AG04449 (cell line): Measurements from ENCODE around the gene PARP14.

Experiments used
- CTCF ChIA-PET: fragments of 350-600 bp; formaldehyde crosslinking; extraction: SDS; loops from one replicate; lab custom pipeline; 2021; ENCODE audit warnings: antibody characterized with exemption; lab: Yijun Ruan, JAX
- POLR2A ChIA-PET: fragments of 400-600, 350-600 bp; formaldehyde crosslinking; extraction: SDS; loops from one replicate; lab custom pipeline; 2020; ENCODE audit warnings: antibody characterized with exemption, inconsistent platforms; lab: Yijun Ruan, JAX
- DNase-seq: peaks from one replicate; pipeline ENCODE4 v3.0.0-alpha.2; 2010; ENCODE audit warnings: low read depth, low spot score
- H3K4me3 ChIP-seq: 2 replicates; pipeline ENCODE4 v1.5.1; 2011; ENCODE audit warnings: low read depth, mild to moderate bottlenecking, control low read depth, low read length
- TF ChIP-seq, protein P1 (sequence below): IDR thresholded peaks from one replicate; pipeline ENCODE4 v1.5.1; 2011; ENCODE audit warnings: mild to moderate bottlenecking, moderate library complexity, low read length, control low read depth, inconsistent platforms; ENCODE audit not compliant: insufficient read depth; ENCODE audit errors: missing control alignments

Gene PARP14

GRCh38 chr3:122773944-122774509, 93.4 kb downstream of the PARP14 start:
- no peak overlapping the region for H3K4me3 ChIP-seq
- ChIA-PET CTCF (interaction anchor here (1.1 to 1.8 kb wide), 6 partner anchors 11 to 39 kb away, joined by 3 to 7 read pairs (median 4); no protein-coding TSS in a partner anchor), POLR2A (no interaction called here)
- TF ChIP-seq, protein P1, sequence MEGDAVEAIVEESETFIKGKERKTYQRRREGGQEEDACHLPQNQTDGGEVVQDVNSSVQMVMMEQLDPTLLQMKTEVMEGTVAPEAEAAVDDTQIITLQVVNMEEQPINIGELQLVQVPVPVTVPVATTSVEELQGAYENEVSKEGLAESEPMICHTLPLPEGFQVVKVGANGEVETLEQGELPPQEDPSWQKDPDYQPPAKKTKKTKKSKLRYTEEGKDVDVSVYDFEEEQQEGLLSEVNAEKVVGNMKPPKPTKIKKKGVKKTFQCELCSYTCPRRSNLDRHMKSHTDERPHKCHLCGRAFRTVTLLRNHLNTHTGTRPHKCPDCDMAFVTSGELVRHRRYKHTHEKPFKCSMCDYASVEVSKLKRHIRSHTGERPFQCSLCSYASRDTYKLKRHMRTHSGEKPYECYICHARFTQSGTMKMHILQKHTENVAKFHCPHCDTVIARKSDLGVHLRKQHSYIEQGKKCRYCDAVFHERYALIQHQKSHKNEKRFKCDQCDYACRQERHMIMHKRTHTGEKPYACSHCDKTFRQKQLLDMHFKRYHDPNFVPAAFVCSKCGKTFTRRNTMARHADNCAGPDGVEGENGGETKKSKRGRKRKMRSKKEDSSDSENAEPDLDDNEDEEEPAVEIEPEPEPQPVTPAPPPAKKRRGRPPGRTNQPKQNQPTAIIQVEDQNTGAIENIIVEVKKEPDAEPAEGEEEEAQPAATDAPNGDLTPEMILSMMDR, result no peak
- DNase-seq, result no peak

DNA sequence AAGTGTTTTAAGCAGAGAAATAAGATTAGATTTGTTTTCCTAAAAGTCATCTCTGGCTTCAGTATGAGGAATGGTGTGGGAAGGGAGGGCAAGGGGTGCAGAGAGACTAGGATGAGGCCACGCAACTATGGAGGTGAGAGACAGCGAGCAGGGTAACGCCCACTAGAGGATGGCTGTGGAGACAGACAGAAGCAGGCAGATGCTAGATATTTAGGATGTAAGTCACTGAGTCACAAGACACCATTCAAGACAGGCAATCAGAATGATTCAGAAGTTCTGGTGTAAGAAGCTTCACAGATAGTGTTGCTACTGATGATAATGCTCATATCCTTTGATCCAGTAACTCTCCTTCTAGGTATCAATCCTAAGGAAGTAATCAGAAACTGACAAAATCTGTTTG, 93.9 kb downstream of the PARP14 start:
- DNase-seq, result no peak
- no peak overlapping the region for H3K4me3 ChIP-seq
- ChIA-PET POLR2A (no interaction called here), CTCF (interaction anchor here (1.1 to 1.8 kb wide), 6 partner anchors 10 to 38 kb away, joined by 3 to 7 read pairs (median 4); no protein-coding TSS in a partner anchor)
- TF ChIP-seq, protein P1, result no peak

GRCh38 chr3:122776675-122777468, 96.2 kb downstream of the PARP14 start:
- TF ChIP-seq, protein P1, result no peak
- no peak for DNase-seq
- ChIA-PET CTCF (no interaction called here), POLR2A (no interaction called here)
- H3K4me3 ChIP-seq, result no peak overlapping the region

DNA sequence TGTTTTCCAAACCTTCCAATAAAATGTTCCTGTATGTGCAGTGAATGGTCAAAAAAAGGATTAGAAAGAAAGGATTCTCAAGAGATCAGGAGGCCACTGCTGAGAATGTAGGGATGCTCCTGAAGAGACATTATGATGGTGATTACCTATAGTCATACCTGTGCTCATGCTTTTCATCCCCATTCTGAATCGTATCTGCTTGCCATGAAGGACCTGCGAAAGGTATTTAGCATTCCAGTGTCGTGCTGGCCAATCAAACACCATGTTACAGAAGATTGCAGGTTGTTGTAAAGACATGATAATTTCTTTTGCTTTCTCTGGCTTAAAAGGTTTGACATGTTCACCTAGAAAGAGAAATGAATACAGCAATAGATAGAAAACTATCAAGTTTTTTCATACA, 96.9 kb downstream of the PARP14 start:
- DNase-seq, result no peak
- TF ChIP-seq, protein P1, result no peak
- ChIA-PET CTCF (no interaction called here), POLR2A (no interaction called here)
- no peak overlapping the region for H3K4me3 ChIP-seq
